Type B pancreatic cell (in vitro differentiated cells): ENCODE results near the gene FBXW5. TPM values are rescaled to one million over a fixed set of nuclear protein-coding genes. Genes with fewer than 3 reads are reported as not detected.

Experiments
- DNase-seq: peaks from one replicate; pipeline ENCODE4 v3.0.0; 2021; ENCODE audit warnings: mixed read lengths; ENCODE audit not compliant: unreplicated experiment; ENCODE audit errors: extremely low spot score
- H3K27ac Mint-ChIP-seq: 2 replicates; pipeline ENCODE4 v1.8.0; 2021; ENCODE audit warnings: mild to moderate bottlenecking, mixed read lengths
- H3K27me3 Mint-ChIP-seq: 2 replicates; pipeline ENCODE4 v1.8.0; 2021; ENCODE audit warnings: mixed read lengths
- H3K36me3 Mint-ChIP-seq: 2 replicates; pipeline ENCODE4 v1.8.0; 2021; ENCODE audit warnings: mixed read lengths
- H3K4me1 Mint-ChIP-seq: one replicate; pipeline ENCODE4 v1.8.0; 2021; ENCODE audit warnings: mixed read lengths; ENCODE audit not compliant: unreplicated experiment
- H3K4me3 Mint-ChIP-seq: 2 replicates; pipeline ENCODE4 v1.8.0; 2021; ENCODE audit warnings: mild to moderate bottlenecking, mixed read lengths
- H3K9me3 Mint-ChIP-seq: 2 replicates; pipeline ENCODE4 v1.8.0; 2021; ENCODE audit warnings: mixed read lengths
- CTCF ChIP-seq: fragments of 200-600 bp; sonication (generic); conservative IDR thresholded peaks from 2 replicates; pipeline ENCODE4 v1.5.0; 2021; ENCODE audit warnings: antibody characterized with exemption, mild to moderate bottlenecking
- total RNA-seq: library from RNA; stranded (reverse); gene quantifications from 2 replicates; pipeline ENCODE4 v1.2.1, GENCODE V29; 2021; ENCODE audit warnings: low replicate concordance

FBXW5 gene
- total RNA-seq, 1 donor from 2014 or later = 82.8 TPM

GRCh38 chr9:136913701-136914438 is 30.7 kb downstream of the FBXW5 start:
- peaks cover 3% of the 10 kb centered on the region for H3K36me3 Mint-ChIP-seq
- DNase-seq = no peak
- H3K27ac Mint-ChIP-seq = no peak overlapping the region
- no peak for TF ChIP-seq CTCF
- no peaks in the 10 kb centered on the region for H3K9me3 Mint-ChIP-seq
- no peaks in the 10 kb centered on the region for H3K27me3 Mint-ChIP-seq
- no peak overlapping the region for H3K4me3 Mint-ChIP-seq
- H3K4me1 Mint-ChIP-seq = no peaks in the 10 kb centered on the region

GRCh38 chr9:136910901-136911245 is 33.7 kb downstream of the FBXW5 start:
- DNase-seq = no peak
- Mint-ChIP-seq H3K4me3 (no peak overlapping the region), H3K9me3 (no peaks in the 10 kb centered on the region), H3K4me1 (no peaks in the 10 kb centered on the region), H3K27me3 (no peaks in the 10 kb centered on the region), H3K36me3 (peaks cover 7% of the 10 kb centered on the region), H3K27ac (no peak overlapping the region)
- no peak for TF ChIP-seq CTCF

- H3K4me1 Mint-ChIP-seq = no peaks in the 10 kb centered on the region
- no peak for TF ChIP-seq CTCF
- no peak for DNase-seq
- no peaks in the 10 kb centered on the region for H3K27me3 Mint-ChIP-seq
- no peak overlapping the region for H3K4me3 Mint-ChIP-seq
- peaks cover 8% of the 10 kb centered on the region for H3K36me3 Mint-ChIP-seq
- no peak overlapping the region for H3K27ac Mint-ChIP-seq
- H3K9me3 Mint-ChIP-seq = no peaks in the 10 kb centered on the region
Observed at GRCh38 chr9:136910197-136910900, 34.2 kb downstream of the FBXW5 start.

- no peaks in the 10 kb centered on the region for H3K4me1 Mint-ChIP-seq
- no peak overlapping the region for H3K27ac Mint-ChIP-seq
- H3K4me3 Mint-ChIP-seq = no peak overlapping the region
- no peaks in the 10 kb centered on the region for H3K27me3 Mint-ChIP-seq
- H3K36me3 Mint-ChIP-seq = peaks cover 8% of the 10 kb centered on the region
- no peak for TF ChIP-seq CTCF
- DNase-seq = no peak
- no peaks in the 10 kb centered on the region for H3K9me3 Mint-ChIP-seq
Observed at GRCh38 chr9:136907011-136907914, 37.3 kb downstream of the FBXW5 start.

- TF ChIP-seq CTCF = no peak
- DNase-seq = no peak
- Mint-ChIP-seq H3K27ac (no peak overlapping the region), H3K36me3 (peaks cover 8% of the 10 kb centered on the region), H3K4me1 (no peaks in the 10 kb centered on the region), H3K4me3 (no peak overlapping the region), H3K9me3 (no peaks in the 10 kb centered on the region), H3K27me3 (no peaks in the 10 kb centered on the region)
Observed at GRCh38 chr9:136906266-136906665, 38.3 kb downstream of the FBXW5 start.
